Endometrium (tissue), 2 donors: ENCODE results near the gene CRABP2.

ENCODE experiments used
- FAIRE-seq: peaks from 2 replicates; lab custom pipeline; 2012; peaks lifted over from hg19 to GRCh38; lab: Jason Lieb, UNC
- donor health status: control.
- donor health status: control.

CRABP2 gene

GRCh38 chr1:156667968-156668709 lies 37.2 kb downstream of the CRABP2 start:
- no peak for FAIRE-seq

GRCh38 chr1:156667610-156667967 lies 37.8 kb downstream of the CRABP2 start:
- FAIRE-seq = no peak

DNA sequence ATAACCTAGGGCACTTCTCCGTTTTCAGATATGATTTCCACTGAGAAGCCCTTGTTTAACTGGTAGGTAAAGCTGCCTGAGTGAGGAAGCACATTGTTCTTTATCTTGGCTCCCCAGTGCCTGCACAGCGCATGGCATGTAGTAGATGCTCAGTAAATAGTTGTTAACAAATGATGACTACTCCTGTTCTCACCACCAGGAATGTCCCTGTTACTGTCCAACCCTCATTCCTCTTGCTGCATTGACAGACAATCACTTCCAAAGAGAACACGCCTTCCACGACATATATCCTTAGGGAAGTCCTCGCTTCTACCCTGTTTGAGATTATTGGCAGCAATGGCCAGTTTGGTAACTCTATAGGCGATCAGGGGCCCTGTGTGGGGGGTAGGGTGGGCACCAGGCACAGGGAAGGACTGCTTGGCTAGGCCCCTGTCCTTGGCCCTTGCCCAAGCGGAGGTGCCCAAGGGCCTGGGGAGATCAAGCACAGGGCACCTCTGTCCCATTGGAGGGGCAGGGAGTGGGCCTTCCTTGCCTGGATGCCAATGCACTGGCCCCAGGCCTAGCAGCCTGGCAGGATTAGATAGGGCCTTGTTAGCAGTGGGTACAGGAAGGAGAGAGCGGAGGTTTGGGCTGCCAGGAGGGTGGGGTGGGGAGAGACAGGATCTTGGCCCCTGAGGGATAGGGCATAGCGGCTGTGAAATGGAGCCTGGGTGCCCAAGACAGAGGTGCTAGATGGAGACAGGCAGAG lies 38.3 kb downstream of the CRABP2 start:
- no peak for FAIRE-seq

GRCh38 chr1:156665539-156665938 lies 39.8 kb downstream of the CRABP2 start:
- no peak for FAIRE-seq

GRCh38 chr1:156664767-156665411 lies 40.5 kb downstream of the CRABP2 start:
- no peak for FAIRE-seq

- FAIRE-seq = no peak
Measured at GRCh38 chr1:156664046-156664766, 41.2 kb downstream of the CRABP2 start.

DNA sequence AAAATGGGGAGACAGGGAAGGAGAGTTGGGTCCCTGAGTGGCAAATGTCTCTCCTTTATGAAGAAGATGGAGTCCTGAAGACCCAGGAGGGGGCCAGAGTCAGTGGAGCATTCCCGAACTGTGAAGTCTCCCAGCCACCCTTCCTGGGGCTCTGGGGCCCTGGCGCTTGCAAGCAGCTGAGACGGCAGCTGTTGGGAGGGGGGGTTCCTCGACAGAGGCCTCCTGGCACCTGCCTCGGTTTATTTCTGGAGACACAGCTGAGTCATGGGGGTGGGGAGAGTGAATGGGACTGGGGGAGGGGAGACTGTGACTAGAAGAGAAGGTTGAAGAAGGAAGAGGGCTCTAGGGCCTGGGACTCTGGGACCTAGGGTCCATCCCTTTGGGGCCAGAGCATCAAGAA lies 42.2 kb downstream of the CRABP2 start:
- no peak for FAIRE-seq

DNA sequence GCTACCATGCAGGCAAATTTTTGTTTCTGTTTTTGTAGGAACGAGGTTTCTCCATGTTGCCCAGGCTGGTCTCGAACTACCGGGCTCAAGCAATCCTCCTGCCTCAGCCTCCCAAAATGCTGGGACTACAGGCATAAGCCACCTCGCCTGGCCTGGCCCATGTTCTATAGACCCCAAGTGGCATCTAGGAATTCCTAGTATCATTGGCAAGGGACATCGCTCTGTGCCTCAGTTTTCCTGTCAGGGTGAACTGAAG lies 42.7 kb downstream of the CRABP2 start:
- FAIRE-seq = no peak

- FAIRE-seq = no peak
Measured at GRCh38 chr1:156662005-156662799, 43.2 kb downstream of the CRABP2 start.

DNA sequence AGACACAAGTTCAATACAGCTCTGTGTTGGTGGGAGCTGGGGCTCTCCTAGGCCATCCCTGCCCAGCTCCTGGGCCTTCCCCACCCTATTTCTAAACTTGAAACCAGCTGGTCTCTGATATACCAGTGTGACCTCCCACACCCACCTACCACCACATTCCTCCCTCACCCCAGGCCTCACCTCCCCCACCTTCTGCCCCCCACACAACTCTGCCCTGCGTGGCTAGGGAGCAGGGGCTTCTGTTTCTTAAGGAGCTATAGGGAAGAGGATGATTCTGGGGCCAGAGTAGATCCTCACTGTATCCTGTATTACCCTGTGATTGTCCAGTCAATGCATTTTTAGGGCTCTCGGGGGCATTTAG lies 44.7 kb downstream of the CRABP2 start:
- FAIRE-seq = no peak

DNA sequence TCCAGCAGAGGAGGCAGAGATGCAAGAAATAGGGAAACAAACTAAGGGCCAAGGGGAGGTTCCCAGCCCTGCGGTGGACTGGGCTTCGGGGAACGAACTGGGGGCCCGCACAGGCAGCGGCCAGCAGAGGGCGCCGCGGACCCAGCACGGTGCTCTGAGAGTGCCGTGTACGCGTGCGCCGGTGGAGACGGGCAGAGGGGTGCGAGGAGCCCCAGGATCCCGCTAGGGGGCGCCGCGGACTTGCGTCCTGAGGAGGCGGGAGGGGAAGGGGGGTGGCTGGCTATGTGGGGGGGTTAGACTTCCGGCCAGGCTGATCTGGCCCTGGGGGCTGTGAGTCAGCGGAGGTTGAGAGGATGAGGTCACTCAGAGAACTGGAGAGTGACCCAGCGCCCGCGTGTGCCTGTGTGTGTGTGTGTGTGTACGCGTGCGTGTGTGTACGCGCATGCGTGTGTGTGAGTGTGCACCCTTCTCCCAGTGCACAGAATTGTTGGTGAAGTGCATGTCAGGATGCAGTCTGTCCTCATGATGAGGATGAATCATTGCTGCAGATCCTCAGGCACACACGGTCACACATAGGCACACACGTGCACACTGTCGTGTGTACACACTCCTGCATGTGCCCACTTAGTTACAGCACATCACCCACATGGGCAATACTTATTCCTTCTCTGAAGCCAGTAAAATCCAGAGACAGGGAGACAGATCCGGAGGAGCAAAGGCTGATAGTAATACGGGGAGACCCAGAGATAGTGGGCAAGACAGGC lies 45.2 kb downstream of the CRABP2 start:
- FAIRE-seq = no peak

GRCh38 chr1:156659661-156659987 lies 45.8 kb downstream of the CRABP2 start:
- FAIRE-seq = no peak

- FAIRE-seq = no peak
Measured at GRCh38 chr1:156658945-156659574, 46.3 kb downstream of the CRABP2 start.

DNA sequence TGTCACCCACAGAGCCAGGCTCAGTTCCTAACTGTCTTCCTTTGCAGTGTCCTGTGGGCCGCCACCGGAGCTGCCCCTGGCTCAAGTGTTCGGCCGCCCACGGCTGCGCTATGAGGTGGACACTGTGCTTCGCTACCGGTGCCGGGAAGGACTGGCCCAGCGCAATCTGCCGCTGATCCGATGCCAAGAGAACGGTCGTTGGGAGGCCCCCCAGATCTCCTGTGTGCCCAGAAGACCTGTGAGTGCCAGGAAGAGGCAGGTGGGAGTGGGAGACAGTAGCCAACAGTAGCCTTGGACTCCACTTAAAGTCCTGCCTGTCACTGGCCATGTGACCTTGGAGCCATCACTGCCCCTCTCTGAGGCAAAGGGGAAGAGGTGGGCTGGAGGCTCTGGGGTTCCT lies 46.9 kb downstream of the CRABP2 start:
- no peak for FAIRE-seq

DNA sequence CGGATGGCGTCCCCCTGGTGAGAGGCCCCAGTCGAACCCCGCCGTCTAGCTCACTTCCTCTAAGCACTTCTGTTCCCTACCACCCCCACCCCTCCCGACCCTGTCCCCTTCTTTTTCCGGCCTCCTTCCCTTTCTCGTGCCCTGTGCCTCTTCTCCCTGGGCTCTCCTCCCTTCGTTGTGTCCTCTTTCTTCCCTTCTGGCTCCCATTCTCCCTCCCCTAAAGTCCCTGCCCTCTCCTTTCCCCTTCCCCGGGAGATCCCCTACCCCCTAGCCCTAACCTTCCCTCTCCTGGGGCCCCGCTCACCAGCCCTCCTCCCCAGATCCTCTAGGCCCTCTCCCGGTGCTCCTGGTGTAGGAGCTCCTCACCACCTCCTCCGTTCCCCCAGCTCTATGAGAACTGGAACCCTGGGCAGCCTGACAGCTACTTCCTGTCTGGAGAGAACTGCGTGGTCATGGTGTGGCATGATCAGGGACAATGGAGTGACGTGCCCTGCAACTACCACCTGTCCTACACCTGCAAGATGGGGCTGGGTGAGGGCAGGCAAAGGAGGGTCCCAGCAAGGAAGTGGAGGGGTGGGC lies 47.6 kb downstream of the CRABP2 start:
- no peak for FAIRE-seq

- FAIRE-seq = no peak
Measured at GRCh38 chr1:156656806-156657740, 48.3 kb downstream of the CRABP2 start.

- FAIRE-seq = no peak
Measured at GRCh38 chr1:156655904-156656516, 49.4 kb downstream of the CRABP2 start.

GRCh38 chr1:156655151-156655903 lies 50.1 kb downstream of the CRABP2 start:
- FAIRE-seq = no peak
